IMR-90 (cell line): ENCODE data around the gene PRDM15. TPM values are rescaled to one million over a fixed set of nuclear protein-coding genes. Genes with fewer than 3 reads are reported as not detected.

Experiments used
- ATAC-seq: fragments of 200-7000 bp; cut with Tn5 transposase; 2 replicates; pipeline ENCODE4 v1.9.1; 2020; ENCODE audit warnings: low read depth, mild to moderate bottlenecking, moderate library complexity
- BruUV-seq: library from RNA; stranded (reverse); fragments of 400-500 nt; replicated peaks from 2 replicates; lab custom pipeline; 2021; lab: Mats Ljungman, UMichigan
- CTCF ChIA-PET: fragments of 300-600 bp; formaldehyde crosslinking; extraction: SDS; loops from one replicate; lab custom pipeline; 2021; ENCODE audit warnings: antibody characterized with exemption; lab: Yijun Ruan, JAX
- POLR2A ChIA-PET: fragments of 300-600 bp; sonication (Branson Sonifier 250); formaldehyde crosslinking; loops from one replicate; lab custom pipeline; 2022; ENCODE audit warnings: antibody characterized with exemption; ENCODE audit not compliant: unreplicated experiment; lab: Charles Lee
- DNase-seq: peaks from one replicate; pipeline ENCODE4 v3.0.0; 2013
- H2AFZ ChIP-seq: replicated peaks from 2 replicates; pipeline ENCODE3; 2013; ENCODE audit warnings: low read length, mild to moderate bottlenecking; ENCODE audit not compliant: poor library complexity
- H2AK5ac ChIP-seq: 2 replicates; pipeline ENCODE4 v1.6.1; 2013; ENCODE audit warnings: low read depth, low read length, inconsistent platforms
- H2AK9ac ChIP-seq: replicated peaks from 2 replicates; pipeline ENCODE3; 2013; ENCODE audit warnings: mild to moderate bottlenecking, low read depth, low read length, moderate library complexity; ENCODE audit not compliant: poor library complexity
- H2BK120ac ChIP-seq: 2 replicates; pipeline ENCODE4 v1.6.1; 2013; ENCODE audit warnings: low read depth, low read length, inconsistent platforms
- H2BK15ac ChIP-seq: 3 replicates; pipeline ENCODE4 v1.6.1; 2013; ENCODE audit warnings: low read depth, low read length, inconsistent platforms
- H2BK20ac ChIP-seq: 2 replicates; pipeline ENCODE4 v1.6.1; 2013; ENCODE audit warnings: low read depth, mild to moderate bottlenecking, inconsistent platforms, low read length, moderate library complexity
- H2BK5ac ChIP-seq: 2 replicates; pipeline ENCODE4 v1.6.1; 2013; ENCODE audit warnings: mild to moderate bottlenecking, low read depth, low read length, inconsistent platforms; ENCODE audit not compliant: poor library complexity, severe bottlenecking
- H3K14ac ChIP-seq: replicated peaks from 2 replicates; pipeline ENCODE4 v1.6.1; 2013; ENCODE audit warnings: low read depth, low read length, inconsistent platforms
- H3K18ac ChIP-seq: 2 replicates; pipeline ENCODE4 v1.6.1; 2013; ENCODE audit warnings: low read depth, low read length, control low read depth
- H3K23ac ChIP-seq: 2 replicates; pipeline ENCODE4 v1.6.1; 2013; ENCODE audit warnings: low read depth, low read length, inconsistent platforms
- H3K27ac ChIP-seq: 2 replicates; pipeline ENCODE4 v1.5.1; 2013; ENCODE audit warnings: mild to moderate bottlenecking, control low read depth, low read length; ENCODE audit not compliant: insufficient read depth
- H3K27me3 ChIP-seq: 2 replicates; pipeline ENCODE4 v1.6.1; 2013; ENCODE audit warnings: low read length; ENCODE audit not compliant: control insufficient read depth, insufficient read depth
- H3K36me3 ChIP-seq: 2 replicates; pipeline ENCODE4 v1.6.1; 2013; ENCODE audit warnings: low read length, mixed read lengths; ENCODE audit not compliant: control insufficient read depth, insufficient read depth
- H3K4ac ChIP-seq: 2 replicates; pipeline ENCODE4 v1.6.1; 2013; ENCODE audit warnings: low read depth, low read length, inconsistent platforms
- H3K4me1 ChIP-seq: 2 replicates; pipeline ENCODE4 v1.6.1; 2013; ENCODE audit warnings: low read length, mixed read lengths; ENCODE audit not compliant: control insufficient read depth, insufficient read depth
- H3K4me2 ChIP-seq: 2 replicates; pipeline ENCODE4 v1.6.1; 2013; ENCODE audit warnings: low read depth, mild to moderate bottlenecking, control low read depth, low read length, moderate library complexity
- H3K4me3 ChIP-seq: 2 replicates; pipeline ENCODE4 v1.5.1; 2013; ENCODE audit warnings: low read depth, mild to moderate bottlenecking, control low read depth, low read length, moderate library complexity; ENCODE audit not compliant: insufficient read depth
- H3K56ac ChIP-seq: 2 replicates; pipeline ENCODE4 v1.6.1; 2013; ENCODE audit warnings: low read length, inconsistent platforms; ENCODE audit not compliant: insufficient read depth; ENCODE audit errors: extremely low read depth
- H3K79me1 ChIP-seq, 2 experiments: 2 replicates each; pipeline ENCODE4 v1.6.1; 2013; ENCODE audit warnings: low read length in 2 of 2, inconsistent platforms in 1 of 2, low read depth in 1 of 2
- H3K9ac ChIP-seq: 2 replicates; pipeline ENCODE4 v1.6.1; 2013; ENCODE audit warnings: low read depth, low read length, control low read depth
- H3K9me1 ChIP-seq: 2 replicates; pipeline ENCODE4 v1.6.1; 2013; ENCODE audit warnings: low read length, inconsistent platforms; ENCODE audit not compliant: insufficient read depth
- H3K9me3 ChIP-seq: 2 replicates; pipeline ENCODE4 v1.6.1; 2013; ENCODE audit warnings: low read length; ENCODE audit not compliant: control insufficient read depth, insufficient read depth
- H4K20me1 ChIP-seq: 2 replicates; pipeline ENCODE4 v1.6.1; 2013; ENCODE audit warnings: low read length, inconsistent platforms; ENCODE audit not compliant: insufficient read depth
- H4K5ac ChIP-seq: 2 replicates; pipeline ENCODE4 v1.6.1; 2013; ENCODE audit warnings: mild to moderate bottlenecking, low read depth, low read length, control low read depth
- H4K8ac ChIP-seq, 2 experiments: 2 replicates each; pipeline ENCODE4 v1.6.1; 2013; ENCODE audit warnings: low read depth in 2 of 2, low read length in 2 of 2, control low read depth in 1 of 2, inconsistent platforms in 1 of 2
- H4K91ac ChIP-seq: 2 replicates; pipeline ENCODE4 v1.6.1; 2013; ENCODE audit warnings: low read depth, low read length, inconsistent platforms; ENCODE audit not compliant: insufficient read depth
- BHLHE40 ChIP-seq: fragments of 150-350 bp; IDR thresholded peaks from 2 replicates; pipeline ENCODE4 v1.6.1; 2016; ENCODE audit warnings: mild to moderate bottlenecking, low read depth, low read length
- CHD1 ChIP-seq: IDR thresholded peaks from 2 replicates; pipeline ENCODE4 v1.6.1; 2012; ENCODE audit warnings: low read depth, low read length, improper control_type of control experiment
- CTCF ChIP-seq: conservative IDR thresholded peaks from 2 replicates; pipeline ENCODE4 v1.5.1; 2012; ENCODE audit warnings: mild to moderate bottlenecking, low read depth, low read length, improper control_type of control experiment
- FOS ChIP-seq: fragments of 150-350 bp; IDR thresholded peaks from 2 replicates; pipeline ENCODE4 v1.6.1; 2016; ENCODE audit warnings: low read depth, low read length
- MAFK ChIP-seq: IDR thresholded peaks from 2 replicates; pipeline ENCODE4 v1.6.1; 2012; ENCODE audit warnings: low read depth, low read length, improper control_type of control experiment
- MAZ ChIP-seq: IDR thresholded peaks from 2 replicates; pipeline ENCODE4 v1.6.1; 2012; ENCODE audit warnings: low read depth, mild to moderate bottlenecking, low read length, improper control_type of control experiment, moderate library complexity, borderline replicate concordance
- MXI1 ChIP-seq: IDR thresholded peaks from 2 replicates; pipeline ENCODE4 v1.6.1; 2012; ENCODE audit warnings: low read depth, mild to moderate bottlenecking, low read length, moderate library complexity, borderline replicate concordance
- NFE2L2 ChIP-seq: fragments of 150-350 bp; IDR thresholded peaks from 2 replicates; pipeline ENCODE4 v1.6.1; 2016; ENCODE audit warnings: low read depth, mild to moderate bottlenecking, low read length
- POLR2A ChIP-seq: IDR thresholded peaks from 2 replicates; pipeline ENCODE4 v1.6.1; 2012; ENCODE audit warnings: mild to moderate bottlenecking, low read depth, low read length
- RAD21 ChIP-seq: IDR thresholded peaks from 2 replicates; pipeline ENCODE4 v1.6.1; 2012; ENCODE audit warnings: low read length, improper control_type of control experiment
- RCOR1 ChIP-seq: IDR thresholded peaks from 2 replicates; pipeline ENCODE4 v1.6.1; 2012; ENCODE audit warnings: mild to moderate bottlenecking, low read length, improper control_type of control experiment; ENCODE audit not compliant: insufficient replicate concordance
- SMC3 ChIP-seq: fragments of 150-350 bp; IDR thresholded peaks from 2 replicates; pipeline ENCODE4 v1.6.1; 2016; ENCODE audit warnings: low read depth, mild to moderate bottlenecking, antibody characterized with exemption, low read length, moderate library complexity
- USF2 ChIP-seq: fragments of 150-350 bp; IDR thresholded peaks from 2 replicates; pipeline ENCODE4 v1.6.1; 2017; ENCODE audit warnings: mild to moderate bottlenecking, antibody characterized with exemption, low read length, low read depth
- WGBS, 2 experiments: methylation state at CpG; one replicate each; pipeline versions ENCODE4 v1.1.5 to v1.1.7; 2013; ENCODE audit warnings: missing lambda C conversion rate in 2 of 2; ENCODE audit not compliant: insufficient read length in 1 of 2; ENCODE audit errors: extremely low coverage in 2 of 2; 5-methylcytosine and 5-hydroxymethylcytosine counted together
- dilution Hi-C: fragments of 300-500 bp; cut with HindIII; formaldehyde crosslinking; loops from one replicate; pipeline ENCODE4 v1.14.3; 2018; ENCODE audit warnings: low sequenced_read_pairs; ENCODE audit not compliant: unreplicated experiment
- in situ Hi-C: fragments of 300-500 bp; cut with MboI; formaldehyde crosslinking; loops from 3 replicates; pipeline ENCODE4 v1.14.3; 2019; ENCODE audit warnings: low sequenced_read_pairs, inconsistent platforms, mixed read lengths
- intact Hi-C: fragments of 100-400 bp; cut with micrococcal nuclease; formaldehyde crosslinking; loops from 2 replicates; pipeline ENCODE4 v1.10.0; 2022
- polyA plus RNA-seq, 3 experiments: library from polyadenylated mRNA; depleted of rRNA; stranded (reverse); fragments of >200 nt; gene quantifications; 2 replicates each; pipeline ENCODE4 v1.2.3, GENCODE V29; 2012; ENCODE audit warnings: low replicate concordance in 1 of 3
- total RNA-seq: library from RNA; depleted of rRNA; stranded (reverse); fragments of >200 nt; gene quantifications from 2 replicates; pipeline ENCODE4 v1.2.3, GENCODE V29; 2012

PRDM15 gene
- total and polyA plus RNA-seq, 2 of the 4 experiments (the other 2 are of a cell fraction) = 7.3 to 8.8 TPM

GRCh38 chr21:41836166-41837015 lies 42.8 kb downstream of the PRDM15 start:
- Histone ChIP-seq H2BK120ac (no peak overlapping the region), H3K79me1 (no peaks in the 10 kb centered on the region), H4K20me1 (no peaks in the 10 kb centered on the region), H4K91ac (no peak overlapping the region), H3K18ac (no peak overlapping the region), H3K56ac (no peak overlapping the region), H4K5ac (no peak overlapping the region), H2AK9ac (no peak overlapping the region), H3K4ac (no peak overlapping the region), H2AK5ac (no peak overlapping the region), H3K4me1 (no peaks in the 10 kb centered on the region), H3K9me3 (no peaks in the 10 kb centered on the region; the same call in 1 of the 2 replicates), H3K27ac (no peak overlapping the region), H4K8ac (no peak overlapping the region), H3K9ac (no peak overlapping the region), H2AFZ (no peak overlapping the region), H3K36me3 (peaks cover 22% of the 10 kb centered on the region), H2BK15ac (no peak overlapping the region), H3K4me3 (no peak overlapping the region), H3K27me3 (no peaks in the 10 kb centered on the region), H3K14ac (no peak overlapping the region), H3K9me1 (peaks cover 4% of the 10 kb centered on the region; the same call in 1 of the 2 replicates), H2BK5ac (no peak overlapping the region), H2BK20ac (no peak overlapping the region), H3K4me2 (no peak overlapping the region), H3K23ac (no peak overlapping the region)
- dilution Hi-C loops = no loop called here
- POLR2A ChIA-PET = no interaction called here
- TF ChIP-seq CHD1 (no peak), BHLHE40 (no peak), MAZ (no peak), POLR2A (no peak), MXI1 (no peak), RCOR1 (no peak), CTCF (no peak), NFE2L2 (no peak), USF2 (no peak), RAD21 (no peak), FOS (no peak), SMC3 (no peak), MAFK (no peak)
- ATAC-seq = no peak
- in situ Hi-C loops = no loop called here
- DNase-seq = no peak
- intact Hi-C loops = loop anchor here (5.0 kb wide), 1 partner anchor 281 kb away; no protein-coding TSS in a partner anchor
- no TSS peak for BruUV-seq
- CTCF ChIA-PET = no interaction called here
- 100% methylated on average over 5 of the region's 32 CpGs; no CpG with 5 or more reads in 1 of the 2 experiments for WGBS, 2 experiments
